A549 (cell line): Measurements from ENCODE around the gene BRAT1. TPM values are rescaled to one million over a fixed set of nuclear protein-coding genes. Genes with fewer than 3 reads are reported as not detected.

Experiments used
- ATAC-seq, 2 experiments: fragments of 200-7000 bp in 1 of 2; fragments of >200 bp in 1 of 2; cut with Nextera tagmentation in 1 of 2; cut with Tn5 transposase in 1 of 2; 3 replicates each; pipeline versions ENCODE4 v1.8.0 to v1.9.1; 2018 to 2020; ENCODE audit warnings: mild to moderate bottlenecking in 1 of 2, moderate library complexity in 1 of 2
- CTCF ChIA-PET: fragments of 300-600 bp; sonication (Branson Sonifier 250); formaldehyde crosslinking; extraction: SDS; loops from one replicate; lab custom pipeline; 2021; ENCODE audit warnings: antibody characterized with exemption, inconsistent platforms; lab: Yijun Ruan, JAX
- POLR2A ChIA-PET: fragments of 350-600 bp; formaldehyde crosslinking; extraction: SDS; loops from one replicate; lab custom pipeline; 2021; ENCODE audit warnings: antibody characterized with exemption, inconsistent platforms; lab: Yijun Ruan, JAX
- DNase-seq, 2 experiments: peaks; one replicate each; pipeline versions ENCODE4 v3.0.0 to v3.0.0-alpha.2; 2011 to 2016; ENCODE audit warnings: low read depth in 1 of 2, low spot score in 1 of 2
- FAIRE-seq: peaks from 2 replicates; lab custom pipeline; 2011; peaks lifted over from hg19 to GRCh38; lab: Jason Lieb, UNC
- H3K27ac ChIP-seq, 2 experiments: fragments of >200 bp; sonication (Bioruptor Twin); formaldehyde crosslinking; 3 replicates each; pipeline ENCODE4 v1.5.1; 2016 to 2017
- H3K4me1 ChIP-seq: fragments of >200 bp; sonication (Bioruptor Twin); formaldehyde crosslinking; 3 replicates; pipeline ENCODE4 v1.6.1; 2016
- H3K4me2 ChIP-seq: fragments of >200 bp; sonication (Bioruptor Twin); formaldehyde crosslinking; 3 replicates; pipeline ENCODE4 v1.6.1; 2016
- H3K4me3 ChIP-seq: fragments of >200 bp; sonication (Bioruptor Twin); formaldehyde crosslinking; 3 replicates; pipeline ENCODE4 v1.5.1; 2016
- H3K9me3 ChIP-seq: fragments of >200 bp; sonication (Bioruptor Twin); formaldehyde crosslinking; 3 replicates; pipeline ENCODE4 v1.6.1; 2016
- BCL3 ChIP-seq: fragments of >200 bp; sonication (Bioruptor Twin); formaldehyde crosslinking; IDR thresholded peaks from 3 replicates; pipeline ENCODE4 v1.6.1; 2016
- BHLHE40 ChIP-seq: IDR thresholded peaks from 2 replicates; pipeline ENCODE4 v1.6.1; 2012; ENCODE audit warnings: low read depth, low read length, inconsistent platforms
- CHD4 ChIP-seq: fragments of 200-600 bp; sonication (generic); IDR thresholded peaks from 2 replicates; pipeline ENCODE4 v1.6.1; 2016; ENCODE audit warnings: antibody characterized with exemption, mild to moderate bottlenecking, borderline replicate concordance
- FOSB ChIP-seq: fragments of 250-450 bp; sonication (Bioruptor Pico); IDR thresholded peaks from 2 replicates; pipeline ENCODE4 v1.5.0; 2020; ENCODE audit warnings: mild to moderate bottlenecking, moderate library complexity
- FOSL2 ChIP-seq, 2 experiments: fragments of 450-650 bp in 1 of 2; fragments of >200 bp in 1 of 2; sonication (Bioruptor Twin) in 1 of 2; formaldehyde crosslinking; IDR thresholded peaks; 2 replicates each; pipeline versions ENCODE4 v1.5.0 to v1.6.1; 2016 to 2020; ENCODE audit warnings: mild to moderate bottlenecking in 1 of 2, moderate library complexity in 1 of 2
- GATA3 ChIP-seq: IDR thresholded peaks from 2 replicates; pipeline ENCODE4 v1.6.1; 2012; ENCODE audit warnings: borderline replicate concordance
- HMGXB4 ChIP-seq: fragments of 250-450 bp; sonication (Bioruptor Pico); IDR thresholded peaks from 2 replicates; pipeline ENCODE4 v1.5.0; 2021; ENCODE audit warnings: mild to moderate bottlenecking, moderate library complexity, borderline replicate concordance
- HOXA7 ChIP-seq: fragments of 250-450 bp; sonication (Bioruptor Pico); IDR thresholded peaks from 2 replicates; pipeline ENCODE4 v1.5.0; 2020; ENCODE audit warnings: mild to moderate bottlenecking, moderate library complexity
- JUN ChIP-seq, 2 experiments: fragments of >200 bp; sonication (Bioruptor Twin); formaldehyde crosslinking; IDR thresholded peaks; 2 replicates in 1 of 2; 3 replicates in 1 of 2; pipeline ENCODE4 v1.6.1; 2016 to 2017
- MAX ChIP-seq: IDR thresholded peaks from 2 replicates; pipeline ENCODE4 v1.6.1; 2012
- PHF8 ChIP-seq: fragments of 200-600 bp; sonication (generic); IDR thresholded peaks from 2 replicates; pipeline ENCODE4 v1.6.1; 2016; ENCODE audit warnings: low read depth, mild to moderate bottlenecking, antibody characterized with exemption, moderate library complexity, borderline replicate concordance
- POLR2A ChIP-seq: IDR thresholded peaks from 2 replicates; pipeline ENCODE4 v1.6.1; 2012; ENCODE audit warnings: mild to moderate bottlenecking, low read length
- RAD21 ChIP-seq, 2 experiments: fragments of >200 bp in 1 of 2; sonication (Bioruptor Twin) in 1 of 2; formaldehyde crosslinking in 1 of 2; IDR thresholded peaks in 1 of 2; conservative IDR thresholded peaks in 1 of 2; 2 replicates in 1 of 2; 3 replicates in 1 of 2; pipeline ENCODE4 v1.6.1; 2012 to 2018; ENCODE audit warnings: inconsistent platforms in 1 of 2
- REST ChIP-seq: fragments of 200-600 bp; sonication (generic); IDR thresholded peaks from 2 replicates; pipeline ENCODE4 v1.6.1; 2016; ENCODE audit warnings: antibody characterized with exemption, mild to moderate bottlenecking, moderate library complexity
- RNF2 ChIP-seq: fragments of 200-600 bp; sonication (generic); IDR thresholded peaks from 2 replicates; pipeline ENCODE4 v1.6.1; 2016; ENCODE audit warnings: low read depth, mild to moderate bottlenecking, antibody characterized with exemption, moderate library complexity, borderline replicate concordance
- SMC3 ChIP-seq: fragments of >200 bp; sonication (Bioruptor Twin); formaldehyde crosslinking; IDR thresholded peaks from 3 replicates; pipeline ENCODE4 v1.6.1; 2018; ENCODE audit warnings: inconsistent platforms
- USF2 ChIP-seq: fragments of 450-650 bp; IDR thresholded peaks from 2 replicates; pipeline ENCODE4 v1.6.1; 2014; ENCODE audit warnings: antibody characterized with exemption
- WGBS: methylation state at CpG from one replicate; pipeline ENCODE4 v1.1.6; 2017; ENCODE audit errors: missing lambda C conversion rate; 5-methylcytosine and 5-hydroxymethylcytosine counted together
- polyA minus RNA-seq: library from RNA; depleted of rRNA, polyadenylated mRNA; stranded (reverse); fragments of >200 nt; gene quantifications from 2 replicates; pipeline ENCODE4 v1.2.3, GENCODE V29; 2011; rRNA and poly(A)+ RNA removed
- polyA plus RNA-seq, 4 experiments: library from polyadenylated mRNA; depleted of rRNA in 3 of 4; stranded (reverse); fragments of >200 nt; fragmentation: RNase III in 1 of 4; extraction: RNeasy Plus Mini Kit Qiagen cat#74134 plus additional on column Dnase treatment in 1 of 4; gene quantifications; 2 replicates in 3 of 4; 3 replicates in 1 of 4; pipeline ENCODE4 v1.2.3, GENCODE V29; 2011 to 2017
- TF ChIP-seq, protein P1 (sequence below): fragments of >200 bp; sonication (Bioruptor Twin); formaldehyde crosslinking; IDR thresholded peaks from 3 replicates; pipeline ENCODE4 v1.5.1; 2016
- TF ChIP-seq, protein P2 (sequence below): IDR thresholded peaks from 2 replicates; pipeline ENCODE4 v1.6.1; 2012; ENCODE audit warnings: low read depth, borderline replicate concordance

Gene BRAT1
- 11.9 and 13.3 TPM in 2 replicates for polyA plus RNA-seq (2011; rRNA removed)
- 35.3 and 50.2 TPM in 2 replicates for polyA plus RNA-seq (2012; cell fraction: cytosol; rRNA removed)
- polyA plus RNA-seq (2012; cell fraction: nucleus; rRNA removed): 140 and 205 TPM in 2 replicates
- polyA plus RNA-seq (2017; fragmentation: RNase III; extraction: RNeasy Plus Mini Kit Qiagen cat#74134 plus additional on column Dnase treatment): 22.6 to 25.6 TPM (median 24.4 TPM) in 3 replicates
- 12.4 and 13.3 TPM in 2 replicates for polyA minus RNA-seq

DNA sequence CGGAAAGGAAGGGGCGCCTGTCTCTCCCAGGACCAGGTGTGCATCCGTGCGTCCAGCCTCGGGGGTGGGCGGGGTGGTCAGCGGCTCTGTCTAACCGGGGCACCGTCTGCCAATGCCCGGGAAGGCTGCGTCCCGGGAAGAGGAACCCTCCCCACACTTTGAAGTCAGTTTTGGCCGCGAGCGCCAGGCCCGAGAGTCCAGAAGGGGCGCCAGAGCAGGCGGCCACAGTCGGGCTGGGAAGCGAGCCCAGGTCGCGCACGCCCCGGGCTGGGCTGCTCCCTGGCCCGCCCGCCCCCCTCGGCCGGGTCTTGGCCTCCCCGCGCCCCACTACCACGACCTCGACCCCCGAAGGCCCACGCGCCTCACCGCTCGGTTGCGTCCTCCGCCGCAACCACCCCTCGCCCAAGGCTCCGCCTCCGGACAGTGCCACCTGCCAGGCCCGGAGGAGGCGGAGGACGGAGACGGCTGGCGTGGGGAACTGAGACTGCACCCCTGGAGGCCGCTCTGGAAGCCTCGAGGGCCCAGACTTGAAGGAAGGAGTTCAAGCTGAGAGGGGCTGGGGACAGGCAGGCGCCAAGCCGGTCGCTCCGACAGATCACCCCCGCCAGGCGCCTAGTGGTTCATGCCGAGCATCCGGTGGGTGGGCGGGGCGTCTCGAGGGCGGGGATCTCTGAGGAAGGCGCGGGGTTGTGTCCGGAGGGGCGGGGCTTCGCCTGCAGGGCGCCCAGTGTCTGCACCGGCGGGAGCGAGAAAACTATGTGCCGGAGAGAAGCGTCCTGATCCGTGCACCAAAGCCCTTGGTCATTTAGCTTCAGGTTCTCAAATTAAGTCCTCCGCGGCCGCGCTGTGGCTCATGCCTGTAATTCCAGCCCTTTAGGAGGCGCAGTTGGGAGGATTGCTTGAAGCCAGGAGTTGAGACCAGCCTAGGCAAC, at the start of gene BRAT1:
BRAT1 (minus strand) TSS at position 404 of the 932 bp plus-strand sequence. CDS start 1,093 bp downstream, outside the sequence.
- no peaks in the 10 kb centered on the region for H3K9me3 ChIP-seq
- H3K4me1 ChIP-seq: peaks cover 30% of the 10 kb centered on the region
- CTCF ChIA-PET: interaction anchor here (1.3 kb wide), 1 partner anchor 16 kb away, joined by 4 read pairs; no protein-coding TSS in a partner anchor
- TF ChIP-seq, protein P1, sequence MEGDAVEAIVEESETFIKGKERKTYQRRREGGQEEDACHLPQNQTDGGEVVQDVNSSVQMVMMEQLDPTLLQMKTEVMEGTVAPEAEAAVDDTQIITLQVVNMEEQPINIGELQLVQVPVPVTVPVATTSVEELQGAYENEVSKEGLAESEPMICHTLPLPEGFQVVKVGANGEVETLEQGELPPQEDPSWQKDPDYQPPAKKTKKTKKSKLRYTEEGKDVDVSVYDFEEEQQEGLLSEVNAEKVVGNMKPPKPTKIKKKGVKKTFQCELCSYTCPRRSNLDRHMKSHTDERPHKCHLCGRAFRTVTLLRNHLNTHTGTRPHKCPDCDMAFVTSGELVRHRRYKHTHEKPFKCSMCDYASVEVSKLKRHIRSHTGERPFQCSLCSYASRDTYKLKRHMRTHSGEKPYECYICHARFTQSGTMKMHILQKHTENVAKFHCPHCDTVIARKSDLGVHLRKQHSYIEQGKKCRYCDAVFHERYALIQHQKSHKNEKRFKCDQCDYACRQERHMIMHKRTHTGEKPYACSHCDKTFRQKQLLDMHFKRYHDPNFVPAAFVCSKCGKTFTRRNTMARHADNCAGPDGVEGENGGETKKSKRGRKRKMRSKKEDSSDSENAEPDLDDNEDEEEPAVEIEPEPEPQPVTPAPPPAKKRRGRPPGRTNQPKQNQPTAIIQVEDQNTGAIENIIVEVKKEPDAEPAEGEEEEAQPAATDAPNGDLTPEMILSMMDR: peak; percentile 37
- TF ChIP-seq BHLHE40: peak; percentile 58
- TF ChIP-seq PHF8: peak; percentile 79; the same call in 1 of the 2 replicates
- no peak for TF ChIP-seq REST
- no peak for TF ChIP-seq CHD4
- peak; percentile 14 to 16; a peak in 2 of 5 replicates for TF ChIP-seq RAD21 (conservative IDR thresholded peaks at IDR 0.05 in 1 of 2, IDR thresholded peaks at IDR 0.05 in 1 of 2)
- TF ChIP-seq USF2: no peak
- no peak for TF ChIP-seq RNF2
- peak; percentile 29 to 87; a peak in 3 of 5 replicates for TF ChIP-seq JUN (IDR thresholded peaks at IDR 0.05)
- no peak for TF ChIP-seq FOSL2 (IDR thresholded peaks at IDR 0.05)
- TF ChIP-seq FOSL2 (CRISPR knock-in tag; IDR thresholded peaks at IDR 0.05): no peak
- peak; percentile 64 for TF ChIP-seq GATA3
- TF ChIP-seq MAX: peak; percentile 70; the same call in 1 of the 2 replicates
- no peak; the same call in 2 of the 3 replicates for TF ChIP-seq SMC3
- TF ChIP-seq, protein P2, sequence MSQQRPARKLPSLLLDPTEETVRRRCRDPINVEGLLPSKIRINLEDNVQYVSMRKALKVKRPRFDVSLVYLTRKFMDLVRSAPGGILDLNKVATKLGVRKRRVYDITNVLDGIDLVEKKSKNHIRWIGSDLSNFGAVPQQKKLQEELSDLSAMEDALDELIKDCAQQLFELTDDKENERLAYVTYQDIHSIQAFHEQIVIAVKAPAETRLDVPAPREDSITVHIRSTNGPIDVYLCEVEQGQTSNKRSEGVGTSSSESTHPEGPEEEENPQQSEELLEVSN: peak; percentile 17; the same call in 1 of the 2 replicates
- peak; percentile 90 for TF ChIP-seq POLR2A
- TF ChIP-seq FOSB (CRISPR knock-in tag): no peak
- TF ChIP-seq HMGXB4 (CRISPR knock-in tag): peak; percentile 72; the same call in 1 of the 2 replicates
- peak; percentile 70; the same call in 1 of the 3 replicates for TF ChIP-seq BCL3
- no peak for TF ChIP-seq HOXA7
- TF ChIP-seq, all 56 proteins: peak for 11
- peak within 1 kb of the TSS; percentile 100 for H3K4me2 ChIP-seq
- DNase-seq (peak; percentile 94 to 96), FAIRE-seq (no peak), ATAC-seq (peak; percentile 80 to 91)
- peak within 1 kb of the TSS; percentile 64 for H3K4me3 ChIP-seq
- H3K27ac ChIP-seq: peak within 1 kb of the TSS; percentile 97 to 100
- POLR2A ChIA-PET: no interaction called here
- 3% methylated on average over 20 of the region's 79 CpGs for WGBS
